ENCODE results near the gene ATP11A. TPM values are rescaled to one million over a fixed set of nuclear protein-coding genes. Genes with fewer than 3 reads are reported as not detected.

The ATP11A gene
- total and polyA plus RNA-seq, 2 donors (not counting 3 experiments of a cell fraction or from before 2014, with no cell fraction given), result 16.5 to 88.1 TPM

GRCh38 chr13:112643759-112644459, 45.9 kb upstream of the ATP11A start:
- no peak overlapping the region for H2AFZ ChIP-seq (ENCODE audit: low read depth, low read length)
- H3K9ac ChIP-seq (replicated peaks; ENCODE audit: extremely low read depth, insufficient read depth, low read length), result no peak overlapping the region
- no peaks in the 10 kb centered on the region for H3K36me3 ChIP-seq (ENCODE audit: control insufficient read depth in 2 of 2, extremely low read depth in 1 of 2, insufficient read depth in 2 of 2, low read length in 2 of 2)
- BruUV-seq (replicated peaks), result no TSS peak
- H4K20me1 ChIP-seq (replicated peaks; ENCODE audit: control insufficient read depth, extremely low read depth, insufficient read depth, low read length), result no peaks in the 10 kb centered on the region
- TF ChIP-seq GATA2 (IDR thresholded peaks at IDR 0.05; ENCODE audit: insufficient read depth, insufficient read length, low read depth, low read length), result no peak
- TF ChIP-seq JUN (IDR thresholded peaks at IDR 0.05; ENCODE audit: borderline replicate concordance, insufficient read depth, insufficient read length, low read depth), result no peak
- TF ChIP-seq EZH2 (IDR thresholded peaks at IDR 0.05; ENCODE audit: borderline replicate concordance, low read depth, low read length, severe bottlenecking), result no peak
- no peak for TF ChIP-seq POLR2AphosphoS5 (IDR thresholded peaks at IDR 0.05; ENCODE audit: insufficient read depth, low read depth, low read length)
- no peak for TF ChIP-seq FOS (IDR thresholded peaks at IDR 0.05; ENCODE audit: borderline replicate concordance, insufficient read depth, low read length)
- no peak for TF ChIP-seq POLR2A (IDR thresholded peaks at IDR 0.05; ENCODE audit: low read depth, low read length)
- no peak for TF ChIP-seq MYC (IDR thresholded peaks at IDR 0.05; ENCODE audit: low read depth, low read length)
- TF ChIP-seq, protein P1, sequence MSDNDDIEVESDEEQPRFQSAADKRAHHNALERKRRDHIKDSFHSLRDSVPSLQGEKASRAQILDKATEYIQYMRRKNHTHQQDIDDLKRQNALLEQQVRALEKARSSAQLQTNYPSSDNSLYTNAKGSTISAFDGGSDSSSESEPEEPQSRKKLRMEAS (IDR thresholded peaks at IDR 0.05; ENCODE audit: insufficient read depth, insufficient read length), result no peak
- no peak for TF ChIP-seq CTCF (IDR thresholded peaks at IDR 0.05; ENCODE audit: extremely low read depth in 1 of 2, insufficient read depth in 1 of 2, low read depth in 1 of 2, low read length in 2 of 2)
- H3K4me3 ChIP-seq (replicated peaks in 1 of 3; ENCODE audit: insufficient read depth in 1 of 3, low read depth in 1 of 3, low read length in 3 of 3), result no peak overlapping the region
- intact Hi-C loops (cut with micrococcal nuclease), result no loop called here
- DNase-seq (ENCODE audit: low read depth, low spot score), result no peak
- H3K27ac ChIP-seq (ENCODE audit: insufficient read depth, low read depth, low read length), result no peak overlapping the region
- ChIA-PET POLR2A (no interaction called here), CTCF (no interaction called here)
- no peak for FAIRE-seq
- no peaks in the 10 kb centered on the region for H3K9me3 ChIP-seq (replicated peaks; ENCODE audit: control insufficient read depth, insufficient read depth, low read length)
- H3K9me1 ChIP-seq (replicated peaks; ENCODE audit: control insufficient read depth, extremely low read depth, insufficient read depth, low read length), result no peaks in the 10 kb centered on the region
- no peak overlapping the region for H3K4me2 ChIP-seq (ENCODE audit: insufficient read depth, low read length)
- dilution Hi-C loops (cut with MboI; ENCODE audit: extremely low pct_ligation_motif_present, low sequenced_read_pairs), result no loop called here
- H3K27me3 ChIP-seq (ENCODE audit: control insufficient read depth in 2 of 2, insufficient read depth in 2 of 2, low read length in 2 of 2), result peaks cover 7 to 11% of the 10 kb centered on the region in 2 experiments
- no peaks in the 10 kb centered on the region for H3K79me2 ChIP-seq (ENCODE audit: control insufficient read depth, insufficient read depth, low read length)
- peaks cover 4% of the 10 kb centered on the region for H3K4me1 ChIP-seq (ENCODE audit: control insufficient read depth, extremely low read depth, insufficient read depth, low read length)

All from endothelial cell of umbilical vein (primary cell).